Peyer's patch (tissue), 4 donors: ENCODE measurements around the gene DRAM1.

Source experiments
- POLR2A ChIP-seq, 2 donors: fragments of 450-650 bp; IDR thresholded peaks; one replicate each; pipeline ENCODE4 v1.5.1; 2017; ENCODE audit warnings: antibody characterized with exemption in 2 of 2, mild to moderate bottlenecking in 2 of 2, moderate library complexity in 2 of 2
- TF ChIP-seq, protein P1 (sequence below), 6 experiments: fragments of 450-650 bp in 4 of 6; fragments of 200-600 bp in 2 of 6; sonication (generic) in 1 of 6; IDR thresholded peaks; one replicate each; pipeline ENCODE4 v1.5.1; 2017 to 2019; ENCODE audit warnings: antibody characterized with exemption in 6 of 6, mild to moderate bottlenecking in 3 of 6, moderate library complexity in 1 of 6

GRCh38 chr12:101920906-101921305 lies 43.5 kb downstream of the DRAM1 start:
- TF ChIP-seq, protein P1, sequence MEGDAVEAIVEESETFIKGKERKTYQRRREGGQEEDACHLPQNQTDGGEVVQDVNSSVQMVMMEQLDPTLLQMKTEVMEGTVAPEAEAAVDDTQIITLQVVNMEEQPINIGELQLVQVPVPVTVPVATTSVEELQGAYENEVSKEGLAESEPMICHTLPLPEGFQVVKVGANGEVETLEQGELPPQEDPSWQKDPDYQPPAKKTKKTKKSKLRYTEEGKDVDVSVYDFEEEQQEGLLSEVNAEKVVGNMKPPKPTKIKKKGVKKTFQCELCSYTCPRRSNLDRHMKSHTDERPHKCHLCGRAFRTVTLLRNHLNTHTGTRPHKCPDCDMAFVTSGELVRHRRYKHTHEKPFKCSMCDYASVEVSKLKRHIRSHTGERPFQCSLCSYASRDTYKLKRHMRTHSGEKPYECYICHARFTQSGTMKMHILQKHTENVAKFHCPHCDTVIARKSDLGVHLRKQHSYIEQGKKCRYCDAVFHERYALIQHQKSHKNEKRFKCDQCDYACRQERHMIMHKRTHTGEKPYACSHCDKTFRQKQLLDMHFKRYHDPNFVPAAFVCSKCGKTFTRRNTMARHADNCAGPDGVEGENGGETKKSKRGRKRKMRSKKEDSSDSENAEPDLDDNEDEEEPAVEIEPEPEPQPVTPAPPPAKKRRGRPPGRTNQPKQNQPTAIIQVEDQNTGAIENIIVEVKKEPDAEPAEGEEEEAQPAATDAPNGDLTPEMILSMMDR (IDR thresholded peaks at IDR 0.05), result no peak
- TF ChIP-seq POLR2A (IDR thresholded peaks at IDR 0.05), result no peak
